ENCODE data around the gene MT1B. TPM values are rescaled to one million over a fixed set of nuclear protein-coding genes. Genes with fewer than 3 reads are reported as not detected.

MT1B gene
- total and polyA plus RNA-seq, 9 of the 15 experiments (the other 6 are each of a cell fraction or from before 2014, with no cell fraction given): not detected

DNA sequence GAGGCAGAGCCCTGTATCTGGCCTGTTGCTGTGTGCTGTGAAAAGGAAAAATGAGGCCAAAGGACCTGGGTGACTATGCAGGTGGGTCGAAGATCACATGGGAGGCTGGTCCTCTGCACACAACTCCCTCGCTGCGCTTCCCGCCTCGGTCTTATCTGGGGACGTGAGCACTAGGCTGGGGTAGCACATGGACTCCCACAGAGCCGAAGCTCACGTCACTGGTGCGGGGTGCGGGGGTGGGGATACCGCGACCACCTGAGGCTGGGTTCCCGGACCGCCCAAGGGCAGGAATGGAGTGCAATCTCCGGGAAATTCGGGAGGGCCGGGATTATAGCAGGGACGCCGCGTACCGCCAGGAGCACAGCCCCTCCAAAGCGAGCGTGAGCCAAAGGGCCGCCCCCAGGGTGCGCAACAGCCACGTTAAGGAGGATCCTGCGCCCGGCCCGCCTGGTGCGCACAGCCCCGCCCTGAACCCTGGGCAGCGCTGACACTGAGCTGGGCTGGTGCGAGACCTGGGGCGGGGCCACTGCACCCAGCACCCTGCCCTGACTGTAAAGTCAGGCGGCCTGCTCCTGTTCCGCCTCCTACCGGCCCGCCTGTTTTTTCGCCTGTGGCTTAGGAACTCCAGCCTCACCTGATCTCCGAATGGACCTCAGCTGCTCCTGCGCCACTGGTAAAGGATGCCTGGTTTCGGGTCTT lies 8.5 kb upstream of the MT1B start (continued):
- TF ChIP-seq IRF2 (CRISPR knock-in tag; IDR thresholded peaks at IDR 0.05) (no peak), CAMTA2 (CRISPR knock-in tag; conservative IDR thresholded peaks at IDR 0.05) (no peak), ZKSCAN1 (IDR thresholded peaks at IDR 0.05; ENCODE audit: low read depth, low read length) (no peak), HNRNPK (IDR thresholded peaks at IDR 0.05; ENCODE audit: low read depth, low read length, poor library complexity, severe bottlenecking) (no peak), RNF219 (CRISPR knock-in tag; IDR thresholded peaks at IDR 0.05) (no peak), TAF7 (tag; IDR thresholded peaks at IDR 0.05) (no peak), NFE2 (IDR thresholded peaks at IDR 0.05; ENCODE audit: low read depth) (no peak)
- TF ChIP-seq, protein P1, sequence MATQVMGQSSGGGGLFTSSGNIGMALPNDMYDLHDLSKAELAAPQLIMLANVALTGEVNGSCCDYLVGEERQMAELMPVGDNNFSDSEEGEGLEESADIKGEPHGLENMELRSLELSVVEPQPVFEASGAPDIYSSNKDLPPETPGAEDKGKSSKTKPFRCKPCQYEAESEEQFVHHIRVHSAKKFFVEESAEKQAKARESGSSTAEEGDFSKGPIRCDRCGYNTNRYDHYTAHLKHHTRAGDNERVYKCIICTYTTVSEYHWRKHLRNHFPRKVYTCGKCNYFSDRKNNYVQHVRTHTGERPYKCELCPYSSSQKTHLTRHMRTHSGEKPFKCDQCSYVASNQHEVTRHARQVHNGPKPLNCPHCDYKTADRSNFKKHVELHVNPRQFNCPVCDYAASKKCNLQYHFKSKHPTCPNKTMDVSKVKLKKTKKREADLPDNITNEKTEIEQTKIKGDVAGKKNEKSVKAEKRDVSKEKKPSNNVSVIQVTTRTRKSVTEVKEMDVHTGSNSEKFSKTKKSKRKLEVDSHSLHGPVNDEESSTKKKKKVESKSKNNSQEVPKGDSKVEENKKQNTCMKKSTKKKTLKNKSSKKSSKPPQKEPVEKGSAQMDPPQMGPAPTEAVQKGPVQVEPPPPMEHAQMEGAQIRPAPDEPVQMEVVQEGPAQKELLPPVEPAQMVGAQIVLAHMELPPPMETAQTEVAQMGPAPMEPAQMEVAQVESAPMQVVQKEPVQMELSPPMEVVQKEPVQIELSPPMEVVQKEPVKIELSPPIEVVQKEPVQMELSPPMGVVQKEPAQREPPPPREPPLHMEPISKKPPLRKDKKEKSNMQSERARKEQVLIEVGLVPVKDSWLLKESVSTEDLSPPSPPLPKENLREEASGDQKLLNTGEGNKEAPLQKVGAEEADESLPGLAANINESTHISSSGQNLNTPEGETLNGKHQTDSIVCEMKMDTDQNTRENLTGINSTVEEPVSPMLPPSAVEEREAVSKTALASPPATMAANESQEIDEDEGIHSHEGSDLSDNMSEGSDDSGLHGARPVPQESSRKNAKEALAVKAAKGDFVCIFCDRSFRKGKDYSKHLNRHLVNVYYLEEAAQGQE (IDR thresholded peaks at IDR 0.05; ENCODE audit: borderline replicate concordance): no peak
- TF ChIP-seq, protein P1 (CRISPR knock-in tag; IDR thresholded peaks at IDR 0.05; ENCODE audit: low read depth): no peak
- TF ChIP-seq, protein P2, sequence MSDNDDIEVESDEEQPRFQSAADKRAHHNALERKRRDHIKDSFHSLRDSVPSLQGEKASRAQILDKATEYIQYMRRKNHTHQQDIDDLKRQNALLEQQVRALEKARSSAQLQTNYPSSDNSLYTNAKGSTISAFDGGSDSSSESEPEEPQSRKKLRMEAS (CRISPR knock-in tag; IDR thresholded peaks at IDR 0.05): peak; percentile 41; the same call in 1 of the 2 replicates
- TF ChIP-seq, protein P3, sequence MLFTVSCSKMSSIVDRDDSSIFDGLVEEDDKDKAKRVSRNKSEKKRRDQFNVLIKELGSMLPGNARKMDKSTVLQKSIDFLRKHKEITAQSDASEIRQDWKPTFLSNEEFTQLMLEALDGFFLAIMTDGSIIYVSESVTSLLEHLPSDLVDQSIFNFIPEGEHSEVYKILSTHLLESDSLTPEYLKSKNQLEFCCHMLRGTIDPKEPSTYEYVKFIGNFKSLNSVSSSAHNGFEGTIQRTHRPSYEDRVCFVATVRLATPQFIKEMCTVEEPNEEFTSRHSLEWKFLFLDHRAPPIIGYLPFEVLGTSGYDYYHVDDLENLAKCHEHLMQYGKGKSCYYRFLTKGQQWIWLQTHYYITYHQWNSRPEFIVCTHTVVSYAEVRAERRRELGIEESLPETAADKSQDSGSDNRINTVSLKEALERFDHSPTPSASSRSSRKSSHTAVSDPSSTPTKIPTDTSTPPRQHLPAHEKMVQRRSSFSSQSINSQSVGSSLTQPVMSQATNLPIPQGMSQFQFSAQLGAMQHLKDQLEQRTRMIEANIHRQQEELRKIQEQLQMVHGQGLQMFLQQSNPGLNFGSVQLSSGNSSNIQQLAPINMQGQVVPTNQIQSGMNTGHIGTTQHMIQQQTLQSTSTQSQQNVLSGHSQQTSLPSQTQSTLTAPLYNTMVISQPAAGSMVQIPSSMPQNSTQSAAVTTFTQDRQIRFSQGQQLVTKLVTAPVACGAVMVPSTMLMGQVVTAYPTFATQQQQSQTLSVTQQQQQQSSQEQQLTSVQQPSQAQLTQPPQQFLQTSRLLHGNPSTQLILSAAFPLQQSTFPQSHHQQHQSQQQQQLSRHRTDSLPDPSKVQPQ (CRISPR knock-in tag; IDR thresholded peaks at IDR 0.05; ENCODE audit: borderline replicate concordance): no peak
